Measurements from ENCODE around the gene WFDC8.

DNA sequence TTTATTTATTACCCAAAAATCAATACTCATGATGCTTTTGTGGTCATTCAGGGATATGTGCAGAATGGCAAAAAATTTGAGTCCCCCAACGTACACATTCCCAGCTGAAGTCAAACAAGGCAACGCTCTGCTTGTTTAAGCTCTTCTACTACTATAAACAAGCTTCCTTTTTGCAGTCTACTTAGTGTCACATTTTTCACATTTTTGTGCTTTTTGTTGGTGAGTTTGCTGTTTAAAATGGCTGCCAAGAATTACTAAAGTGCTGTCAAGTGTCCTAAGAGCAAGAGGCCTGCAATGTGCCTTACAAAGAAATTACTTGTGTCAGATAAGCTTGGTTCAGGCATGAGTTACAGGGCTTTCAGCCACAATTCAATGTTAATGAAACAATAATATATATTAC lies 2.1 kb downstream of the WFDC8 start:
- TF ChIP-seq POLR2AphosphoS5 (IDR thresholded peaks at IDR 0.05; ENCODE audit: borderline replicate concordance, low read depth, low read length), result no peak
- TF ChIP-seq EZH2 (IDR thresholded peaks at IDR 0.05), result no peak
- TF ChIP-seq FOXP2 (optimal IDR thresholded peaks at IDR 0.05; ENCODE audit: control extremely low read depth, extremely low read length, insufficient read depth), result no peak

Measured in SK-N-MC (cell line).